ENCODE data around the gene PCDHA3. TPM values are rescaled to one million over a fixed set of nuclear protein-coding genes. Genes with fewer than 3 reads are reported as not detected.
A peak's percentile ranks its signal among the peaks of the same experiment; 100 is the strongest.
"Not testable (repeated sequence)": the region's sequence is repeated elsewhere in the genome, so short reads cannot be mapped to it uniquely, and the experiment has no call there.

Gene PCDHA3
- polyA plus RNA-seq, 3 donors = not detected

GRCh38 chr5:140796718-140797095, 4.2 kb upstream of the PCDHA3 start:
- Histone ChIP-seq H3K27ac (ENCODE audit: low read depth in 1 of 2, low read length in 2 of 2) (no peak overlapping the region), H3K27me3 (ENCODE audit: control insufficient read depth in 2 of 2, insufficient read depth in 2 of 2, low read length in 2 of 2) (peaks cover 3 to 33% of the 10 kb centered on the region in 2 donors), H3K36me3 (replicated peaks in 1 of 2; ENCODE audit: control insufficient read depth in 1 of 2, insufficient read depth in 2 of 2, low read length in 2 of 2) (no peaks in the 10 kb centered on the region), H3K9ac (ENCODE audit: insufficient read depth, low read length, poor library complexity, severe bottlenecking) (no peak overlapping the region), H3K79me2 (ENCODE audit: insufficient read depth, low read length) (no peaks in the 10 kb centered on the region), H3K4me2 (replicated peaks; ENCODE audit: extremely low read depth, low read length, poor library complexity, severe bottlenecking) (no peak overlapping the region), H3K9me3 (replicated peaks in 1 of 2; ENCODE audit: control insufficient read depth in 1 of 2, insufficient read depth in 1 of 2, low read length in 2 of 2) (peaks cover 38 to 77% of the 10 kb centered on the region in 2 donors), H4K20me1 (ENCODE audit: insufficient read depth, low read length) (no peaks in the 10 kb centered on the region), H3K4me1 (ENCODE audit: control insufficient read depth in 1 of 2, insufficient read depth in 2 of 2, low read length in 2 of 2) (no peaks in the 10 kb centered on the region), H3K4me3 (replicated peaks in 1 of 3; ENCODE audit: low read depth in 2 of 3, low read length in 3 of 3) (no peak overlapping the region), H2AFZ (ENCODE audit: insufficient read depth, low read depth, low read length, poor library complexity, severe bottlenecking) (no peak overlapping the region)
- intact Hi-C loops (cut with micrococcal nuclease) = no loop called here
- H3K4me1 Mint-ChIP-seq = no peaks in the 10 kb centered on the region
- H3K9me3 Mint-ChIP-seq = peaks cover 27 to 69% (median 59%) of the 10 kb centered on the region in 7 donors
- no peak for TF ChIP-seq CTCF (IDR thresholded peaks at IDR 0.05)
- no peak for DNase-seq
- no peak overlapping the region for H3K4me3 Mint-ChIP-seq
- no peaks in the 10 kb centered on the region for H3K36me3 Mint-ChIP-seq
- 57% methylated on average over 39 of the region's 39 CpGs for WGBS (ENCODE audit: insufficient coverage)
- peaks cover 10 to 28% (median 20%) of the 10 kb centered on the region in 3 donors for H3K27me3 Mint-ChIP-seq (ENCODE audit: low read depth in 3 of 3)
- no peak overlapping the region for H3K27ac Mint-ChIP-seq

- H3K4me1 Mint-ChIP-seq = no peaks in the 10 kb centered on the region
These were observed 611 bp downstream of the PCDHA3 start for GRCh38 chr5:140801494-140801841.

GRCh38 chr5:140802381-140802780, 1.5 kb downstream of the PCDHA3 start:
- H3K4me2 ChIP-seq (replicated peaks; ENCODE audit: extremely low read depth, low read length, poor library complexity, severe bottlenecking); H3K79me2 ChIP-seq (ENCODE audit: insufficient read depth, low read length); intact Hi-C loops (cut with micrococcal nuclease); H3K27ac Mint-ChIP-seq; H4K20me1 ChIP-seq (ENCODE audit: insufficient read depth, low read length); H2AFZ ChIP-seq (ENCODE audit: insufficient read depth, low read depth, low read length, poor library complexity, severe bottlenecking); H3K9ac ChIP-seq (ENCODE audit: insufficient read depth, low read length, poor library complexity, severe bottlenecking); H3K4me1 Mint-ChIP-seq; H3K36me3 ChIP-seq (replicated peaks in 1 of 2; ENCODE audit: control insufficient read depth in 1 of 2, insufficient read depth in 2 of 2, low read length in 2 of 2); DNase-seq; H3K4me3 ChIP-seq (replicated peaks in 1 of 3; ENCODE audit: low read depth in 2 of 3, low read length in 3 of 3); H3K27ac ChIP-seq (ENCODE audit: low read depth in 1 of 2, low read length in 2 of 2); H3K4me1 ChIP-seq (ENCODE audit: control insufficient read depth in 1 of 2, insufficient read depth in 2 of 2, low read length in 2 of 2): not testable (repeated sequence)
- peaks cover 5 to 25% (median 23%) of the 10 kb centered on the region in 3 donors for H3K27me3 Mint-ChIP-seq (ENCODE audit: low read depth in 3 of 3)
- WGBS (ENCODE audit: insufficient coverage) = 46% methylated on average over 45 of the region's 45 CpGs
- H3K27me3 ChIP-seq (ENCODE audit: control insufficient read depth in 2 of 2, insufficient read depth in 2 of 2, low read length in 2 of 2) = peaks cover 0 to 33% of the 10 kb centered on the region in 2 donors
- H3K4me3 Mint-ChIP-seq = peak overlapping the region in 1 of 2 donors; percentile 55
- H3K9me3 Mint-ChIP-seq = peaks cover 31 to 62% (median 49%) of the 10 kb centered on the region in 7 donors
- H3K36me3 Mint-ChIP-seq = peaks cover 0 to 12% of the 10 kb centered on the region in 2 donors
- H3K9me3 ChIP-seq (replicated peaks in 1 of 2; ENCODE audit: control insufficient read depth in 1 of 2, insufficient read depth in 1 of 2, low read length in 2 of 2) = peaks cover 31 to 59% of the 10 kb centered on the region in 2 donors

More at GRCh38 chr5:140801494-140801841, 611 bp downstream of the PCDHA3 start:
- Histone ChIP-seq H4K20me1 (ENCODE audit: insufficient read depth, low read length) (no peaks in the 10 kb centered on the region), H3K27me3 (ENCODE audit: control insufficient read depth in 2 of 2, insufficient read depth in 2 of 2, low read length in 2 of 2) (peaks cover 0 to 26% of the 10 kb centered on the region in 2 donors), H3K9me3 (replicated peaks in 1 of 2; ENCODE audit: control insufficient read depth in 1 of 2, insufficient read depth in 1 of 2, low read length in 2 of 2) (peaks cover 34 to 61% of the 10 kb centered on the region in 2 donors), H3K4me3 (replicated peaks in 1 of 3; ENCODE audit: low read depth in 2 of 3, low read length in 3 of 3) (peak overlapping the region in 1 of 3 experiments; percentile 23), H3K4me2 (replicated peaks; ENCODE audit: extremely low read depth, low read length, poor library complexity, severe bottlenecking) (no peak overlapping the region), H3K27ac (ENCODE audit: low read depth in 1 of 2, low read length in 2 of 2) (no peak overlapping the region), H3K4me1 (ENCODE audit: control insufficient read depth in 1 of 2, insufficient read depth in 2 of 2, low read length in 2 of 2) (no peaks in the 10 kb centered on the region), H2AFZ (ENCODE audit: insufficient read depth, low read depth, low read length, poor library complexity, severe bottlenecking) (peak overlapping the region; percentile 21), H3K36me3 (replicated peaks in 1 of 2; ENCODE audit: control insufficient read depth in 1 of 2, insufficient read depth in 2 of 2, low read length in 2 of 2) (no peaks in the 10 kb centered on the region), H3K79me2 (ENCODE audit: insufficient read depth, low read length) (no peaks in the 10 kb centered on the region), H3K9ac (ENCODE audit: insufficient read depth, low read length, poor library complexity, severe bottlenecking) (no peak overlapping the region)
- peaks cover 5 to 21% (median 21%) of the 10 kb centered on the region in 3 donors for H3K27me3 Mint-ChIP-seq (ENCODE audit: low read depth in 3 of 3)
- H3K36me3 Mint-ChIP-seq = peaks cover 0 to 8% of the 10 kb centered on the region in 2 donors
- WGBS (ENCODE audit: insufficient coverage) = 31% methylated on average over 9 of the region's 16 CpGs
- no peak overlapping the region for H3K27ac Mint-ChIP-seq
- TF ChIP-seq CTCF (IDR thresholded peaks at IDR 0.05) = no peak
- DNase-seq = no peak
- intact Hi-C loops (cut with micrococcal nuclease) = no loop called here
- peaks cover 30 to 62% (median 51%) of the 10 kb centered on the region in 7 donors for H3K9me3 Mint-ChIP-seq
- no peak overlapping the region for H3K4me3 Mint-ChIP-seq
